Kidney (tissue), 14 donors: ENCODE results near the gene APP. TPM values are rescaled to one million over a fixed set of nuclear protein-coding genes. Genes with fewer than 3 reads are reported as not detected.

ENCODE experiments used
- DNase-seq, 5 donors: peaks; one replicate each; pipeline ENCODE4 v3.0.0-alpha.2; 2013 to 2020
- FAIRE-seq: peaks from 2 replicates; lab custom pipeline; 2012; peaks lifted over from hg19 to GRCh38; lab: Jason Lieb, UNC
- H3K27ac ChIP-seq, 2 donors: one replicate each; pipeline ENCODE4 v1.7.0; 2013; ENCODE audit warnings: low read depth in 2 of 2, low read length in 2 of 2, inconsistent platforms in 1 of 2
- H3K27me3 ChIP-seq: one replicate; pipeline ENCODE4 v1.7.1; 2013; ENCODE audit warnings: low read length, inconsistent platforms; ENCODE audit not compliant: control insufficient read depth, insufficient read depth
- H3K36me3 ChIP-seq, 3 donors: one replicate each; pipeline versions ENCODE4 v1.7.0 to v1.7.1; 2013; ENCODE audit warnings: low read length in 3 of 3, control low read depth in 1 of 3, inconsistent platforms in 1 of 3; ENCODE audit not compliant: insufficient read depth in 3 of 3, control insufficient read depth in 2 of 3
- H3K4me1 ChIP-seq, 3 donors: one replicate each; pipeline versions ENCODE4 v1.7.0 to v1.7.1; 2013; ENCODE audit warnings: low read length in 3 of 3, inconsistent platforms in 1 of 3, low read depth in 1 of 3; ENCODE audit not compliant: control insufficient read depth in 2 of 3, insufficient read depth in 2 of 3
- H3K4me3 ChIP-seq, 3 donors: one replicate each; pipeline versions ENCODE4 v1.7.0 to v1.8.1; 2013; ENCODE audit warnings: low read length in 3 of 3, control low read depth in 1 of 3, inconsistent platforms in 1 of 3
- H3K9ac ChIP-seq, 3 donors: one replicate each; pipeline versions ENCODE4 v1.7.0 to v1.7.1; 2013; ENCODE audit warnings: low read length in 3 of 3, control low read depth in 1 of 3, inconsistent platforms in 1 of 3
- H3K9me3 ChIP-seq, 3 donors: one replicate each; pipeline versions ENCODE4 v1.7.0 to v1.7.1; 2013; ENCODE audit warnings: low read length in 3 of 3, control low read depth in 1 of 3, inconsistent platforms in 1 of 3; ENCODE audit not compliant: control insufficient read depth in 2 of 3, insufficient read depth in 1 of 3
- CTCF ChIP-seq: IDR thresholded peaks from 3 replicates; pipeline ENCODE4 v1.5.1; 2012; ENCODE audit warnings: mild to moderate bottlenecking, moderate library complexity, borderline replicate concordance; ENCODE audit not compliant: insufficient read depth; ENCODE audit errors: extremely low read depth
- intact Hi-C: fragments of 100-400 bp; cut with DNase I; formaldehyde crosslinking; loops from one replicate; pipeline ENCODE4 v1.11.1; 2022
- polyA plus RNA-seq: library from polyadenylated mRNA; stranded (reverse); fragments of 350-450 nt; fragmentation: Illumina TruSeq; extraction: RNeasy Lipid Tissue Mini Kit (QIAGEN cat#74804); gene quantifications from one replicate; pipeline ENCODE4 v1.2.3, GENCODE V29; 2014; ENCODE audit warnings: low read depth, low replicate concordance; ENCODE audit not compliant: insufficient read depth
- total RNA-seq: library from RNA; stranded (reverse); fragmentation: NEBNext Ultra II Directional; extraction: Animal tissue kit (Norgen Biotek cat#: 25700); gene quantifications from one replicate; pipeline ENCODE4 v1.2.1, GENCODE V29; 2021
- donor health status: control.
- donor health status: control.
- donor health status: control.
- donor health status: control.
- donor health status: control.
- donor health status: DM: yes; HTN: yes; CAD: no.
- donor health status: Normal renal cell carcinoma (clear cell type).

Gene APP
- total and polyA plus RNA-seq, 2 donors from 2014 or later = 472 to 1,303 TPM

- FAIRE-seq (no peak), DNase-seq (no peak)
- TF ChIP-seq CTCF = no peak
- Histone ChIP-seq H3K9me3 (no peaks in the 10 kb centered on the region), H3K27me3 (no peaks in the 10 kb centered on the region), H3K27ac (no peak overlapping the region), H3K4me3 (no peak overlapping the region), H3K9ac (no peak overlapping the region), H3K4me1 (no peaks in the 10 kb centered on the region), H3K36me3 (no peaks in the 10 kb centered on the region)
- intact Hi-C loops = no loop called here
Measured at GRCh38 chr21:26177746-26178426, 7.3 kb upstream of the APP start.

- Histone ChIP-seq H3K36me3 (no peaks in the 10 kb centered on the region), H3K27ac (no peak overlapping the region), H3K9ac (no peak overlapping the region), H3K4me1 (no peaks in the 10 kb centered on the region), H3K9me3 (no peaks in the 10 kb centered on the region), H3K27me3 (no peaks in the 10 kb centered on the region), H3K4me3 (no peak overlapping the region)
- DNase-seq (no peak), FAIRE-seq (no peak)
- intact Hi-C loops = no loop called here
- TF ChIP-seq CTCF = no peak
Measured at GRCh38 chr21:26177187-26177586, 6.6 kb upstream of the APP start.

DNA sequence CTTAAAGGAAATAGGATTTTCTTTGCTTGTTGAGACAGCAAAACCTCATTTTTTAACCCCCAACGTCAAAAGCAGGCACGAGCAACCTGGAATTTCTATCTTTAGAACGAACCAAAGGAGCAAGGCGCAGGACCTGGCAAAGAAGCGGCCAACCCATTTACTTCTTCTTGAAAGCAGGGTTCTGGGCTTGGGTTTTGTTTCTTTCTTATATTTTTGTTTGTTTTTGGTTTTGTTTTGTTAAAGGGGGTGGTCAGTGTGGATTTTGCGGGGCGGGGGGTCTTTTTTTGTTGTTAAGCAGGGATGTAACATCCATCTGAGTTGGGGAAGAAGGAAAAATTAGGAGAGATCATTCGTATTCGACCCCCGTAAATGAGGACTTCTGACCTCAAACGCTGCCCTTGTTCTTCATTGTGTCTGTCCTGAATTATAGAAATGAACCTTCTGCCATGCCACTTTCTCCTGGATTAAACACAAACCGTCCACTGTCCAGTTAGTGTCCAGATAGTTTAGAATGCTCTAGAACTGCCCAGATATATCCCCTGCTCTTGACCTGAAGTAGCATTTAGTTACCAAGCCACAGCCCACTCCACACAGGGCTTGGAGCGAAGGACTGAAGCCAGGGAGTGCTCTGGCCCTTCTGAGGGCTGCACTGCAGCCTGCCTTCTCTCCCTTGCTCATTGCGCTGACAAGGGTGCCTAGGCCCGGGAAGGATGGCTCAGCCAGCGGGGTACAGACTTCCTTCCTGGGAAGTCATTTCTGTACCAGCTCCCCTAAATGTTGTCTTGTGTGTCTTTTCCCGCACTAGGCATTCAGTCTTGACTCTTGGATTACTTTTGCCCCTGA lies 909 bp upstream of the APP start:
- peak overlapping the region; percentile 9 to 96 for H3K27ac ChIP-seq
- DNase-seq = no peak
- no peaks in the 10 kb centered on the region for H3K9me3 ChIP-seq
- H3K27me3 ChIP-seq = no peaks in the 10 kb centered on the region
- intact Hi-C loops = loop anchor here (5.0 kb wide), 1 partner anchor 284 kb away; no protein-coding TSS in a partner anchor
- H3K4me1 ChIP-seq = peaks cover 0 to 6% (median 0%) of the 10 kb centered on the region in 3 donors
- TF ChIP-seq CTCF = no peak
- no peaks in the 10 kb centered on the region for H3K36me3 ChIP-seq
- H3K9ac ChIP-seq = peak overlapping the region; percentile 4 to 74 (median 48)
- H3K4me3 ChIP-seq = peak overlapping the region; percentile 55 to 86 (median 60)
- no peak for FAIRE-seq
